CD4-positive, alpha-beta T cell treated with Interleukin-6 at 100 ng/mL for 8 hours (primary cell): ENCODE data around the gene RAI2.
A peak's percentile ranks its signal among the peaks of the same experiment; 100 is the strongest.
"Not testable (repeated sequence)": the region's sequence is repeated elsewhere in the genome, so short reads cannot be mapped to it uniquely, and the experiment has no call there.

Experiments
- DNase-seq: peaks from one replicate; pipeline ENCODE4 v3.0.0-alpha.2; 2020; ENCODE audit warnings: mixed read lengths, low spot score

RAI2 gene

GRCh38 chrX:17828171-17828570 lies 32.9 kb downstream of the RAI2 start:
- no peak for DNase-seq

- DNase-seq = no peak
These were observed 34.2 kb downstream of the RAI2 start for GRCh38 chrX:17826609-17827496.

GRCh38 chrX:17824980-17825379 lies 36.1 kb downstream of the RAI2 start:
- DNase-seq = no peak

GRCh38 chrX:17822351-17822750 lies 38.7 kb downstream of the RAI2 start:
- no peak for DNase-seq

- DNase-seq = no peak
These were observed 41.0 kb downstream of the RAI2 start for GRCh38 chrX:17820100-17820499.

GRCh38 chrX:17818726-17819125 lies 42.4 kb downstream of the RAI2 start:
- DNase-seq = no peak

GRCh38 chrX:17817251-17817650 lies 43.8 kb downstream of the RAI2 start:
- DNase-seq = no peak

- DNase-seq = no peak
These were observed 46.5 kb downstream of the RAI2 start for GRCh38 chrX:17814557-17814956.

GRCh38 chrX:17814059-17814458 lies 47.0 kb downstream of the RAI2 start:
- no peak for DNase-seq

- no peak for DNase-seq
These were observed 47.8 kb downstream of the RAI2 start for GRCh38 chrX:17813277-17813676.

- no peak for DNase-seq
These were observed 48.3 kb downstream of the RAI2 start for GRCh38 chrX:17812763-17813162.

GRCh38 chrX:17809984-17810383 lies 51.1 kb downstream of the RAI2 start:
- DNase-seq = no peak

GRCh38 chrX:17809273-17809672 lies 51.8 kb downstream of the RAI2 start:
- no peak for DNase-seq

GRCh38 chrX:17805120-17805519 lies 56.0 kb downstream of the RAI2 start:
- DNase-seq = no peak

GRCh38 chrX:17803449-17803848 lies 57.6 kb downstream of the RAI2 start:
- no peak for DNase-seq

GRCh38 chrX:17802756-17803155 lies 58.3 kb downstream of the RAI2 start:
- DNase-seq = no peak

- no peak for DNase-seq
These were observed 59.7 kb downstream of the RAI2 start for GRCh38 chrX:17801431-17801830.

- no peak for DNase-seq
These were observed 62.2 kb downstream of the RAI2 start for GRCh38 chrX:17798921-17799320.

GRCh38 chrX:17792826-17793225 lies 68.3 kb downstream of the RAI2 start:
- no peak for DNase-seq

- no peak for DNase-seq
These were observed 72.0 kb downstream of the RAI2 start for GRCh38 chrX:17788956-17789562.

GRCh38 chrX:17788439-17788838 lies 72.7 kb downstream of the RAI2 start:
- DNase-seq = peak; percentile 21

GRCh38 chrX:17787557-17787956 lies 73.5 kb downstream of the RAI2 start:
- no peak for DNase-seq

GRCh38 chrX:17786554-17787347 lies 74.3 kb downstream of the RAI2 start:
- not testable (repeated sequence) for DNase-seq
